ENCODE results near the gene AP4M1. TPM values are rescaled to one million over a fixed set of nuclear protein-coding genes. Genes with fewer than 3 reads are reported as not detected.
A peak's percentile ranks its signal among the peaks of the same experiment; 100 is the strongest.

Gene AP4M1
- total and polyA plus RNA-seq, 9 of the 15 experiments (the other 6 are each of a cell fraction or from before 2014, with no cell fraction given): 1.3 to 30.9 (median 14.1) TPM

- TF ChIP-seq ZNF316 (IDR thresholded peaks at IDR 0.05): no peak
- no peak for TF ChIP-seq DLX4 (CRISPR knock-in tag; IDR thresholded peaks at IDR 0.05)
- TF ChIP-seq RBM17 (IDR thresholded peaks at IDR 0.05; ENCODE audit: borderline replicate concordance, low read depth, low read length): no peak
- TF ChIP-seq SOX6 (IDR thresholded peaks at IDR 0.05): no peak
- TF ChIP-seq ZNF609 (CRISPR knock-in tag; IDR thresholded peaks at IDR 0.05; ENCODE audit: borderline replicate concordance): no peak
- TF ChIP-seq ZNF436 (CRISPR knock-in tag; IDR thresholded peaks at IDR 0.05): no peak
- no peak for TF ChIP-seq BCL6 (CRISPR knock-in tag; IDR thresholded peaks at IDR 0.05)
- TF ChIP-seq ZKSCAN3 (CRISPR knock-in tag; IDR thresholded peaks at IDR 0.05): no peak
- TF ChIP-seq ZNF133 (CRISPR knock-in tag; IDR thresholded peaks at IDR 0.05): no peak
- TF ChIP-seq ZC3H8 (IDR thresholded peaks at IDR 0.05): no peak
- no peak for TF ChIP-seq ESRRB (CRISPR knock-in tag; IDR thresholded peaks at IDR 0.05; ENCODE audit: borderline replicate concordance)
- TF ChIP-seq ILK (tag; IDR thresholded peaks at IDR 0.05; ENCODE audit: borderline replicate concordance, low read depth): no peak
- TF ChIP-seq MTA3 (IDR thresholded peaks at IDR 0.05; ENCODE audit: borderline replicate concordance): peak; percentile 99
- no peak for TF ChIP-seq DPF2 (IDR thresholded peaks at IDR 0.05)
- no peak for TF ChIP-seq CCAR2 (IDR thresholded peaks at IDR 0.05; ENCODE audit: low read depth, low read length)
- TF ChIP-seq HMG20B (CRISPR knock-in tag; IDR thresholded peaks at IDR 0.05): no peak
- TF ChIP-seq ZNF239 (CRISPR knock-in tag; IDR thresholded peaks at IDR 0.05): peak; percentile 31; the same call in 1 of the 2 replicates
- TF ChIP-seq NFATC3 (IDR thresholded peaks at IDR 0.05): no peak
- no peak for TF ChIP-seq ZNF408 (CRISPR knock-in tag; IDR thresholded peaks at IDR 0.05; ENCODE audit: low read depth)
- TF ChIP-seq GTF2A2 (tag; IDR thresholded peaks at IDR 0.05): 0 out of 2 replicates have a peak, but pooled peaks have one; percentile 76
- no peak for TF ChIP-seq BHLHE40 (IDR thresholded peaks at IDR 0.05; ENCODE audit: low read length)
- TF ChIP-seq PREB (CRISPR knock-in tag; IDR thresholded peaks at IDR 0.05): peak; percentile 98
- TF ChIP-seq MITF (IDR thresholded peaks at IDR 0.05): no peak
These were observed 17.9 kb downstream of the AP4M1 start, which contains the start of the genes CNPY4 and TAF6 (continued) for GRCh38 chr7:100119072-100119969.

All from K562 (cell line).